DOHH2 (cell line): ENCODE measurements around the gene UBE2S.
A peak's percentile ranks its signal among the peaks of the same experiment; 100 is the strongest.

Source experiments
- H3F3A ChIP-seq: fragments of 200-600 bp; sonication (generic), shearing (Covaris generic); 2 replicates; pipeline ENCODE4 v1.6.0; 2016; ENCODE audit warnings: antibody characterized with exemption, mild to moderate bottlenecking; ENCODE audit not compliant: control insufficient read depth, insufficient read depth
- H3K27ac ChIP-seq: fragments of 200-600 bp; sonication (generic); 2 replicates; pipeline ENCODE4 v1.5.1; 2014; ENCODE audit warnings: low read depth, mild to moderate bottlenecking, low read length, moderate library complexity
- H3K27me3 ChIP-seq: fragments of 200-600 bp; sonication (generic); 2 replicates; pipeline ENCODE4 v1.6.1; 2014; ENCODE audit warnings: mild to moderate bottlenecking, low read length, mixed read lengths; ENCODE audit not compliant: control insufficient read depth
- H3K36me3 ChIP-seq: fragments of 200-600 bp; sonication (generic); 2 replicates; pipeline ENCODE4 v1.6.1; 2014; ENCODE audit warnings: mild to moderate bottlenecking, low read length, moderate library complexity, mixed read lengths; ENCODE audit not compliant: control insufficient read depth
- H3K4me1 ChIP-seq: fragments of 200-600 bp; sonication (generic); 2 replicates; pipeline ENCODE4 v1.6.1; 2014; ENCODE audit warnings: mild to moderate bottlenecking, low read length, mixed read lengths; ENCODE audit not compliant: control insufficient read depth
- H3K4me2 ChIP-seq: fragments of 200-600 bp; sonication (generic); 2 replicates; pipeline ENCODE4 v1.6.0; 2014; ENCODE audit warnings: mild to moderate bottlenecking, low read length, moderate library complexity
- H3K4me3 ChIP-seq: fragments of 200-600 bp; sonication (generic); 2 replicates; pipeline ENCODE4 v1.5.1; 2014; ENCODE audit warnings: mild to moderate bottlenecking, low read length, mixed read lengths
- H3K79me2 ChIP-seq: fragments of 200-600 bp; sonication (generic); 2 replicates; pipeline ENCODE4 v1.6.1; 2014; ENCODE audit warnings: mild to moderate bottlenecking, low read length, mixed read lengths; ENCODE audit not compliant: control insufficient read depth
- H3K9me2 ChIP-seq: fragments of 200-600 bp; sonication (generic); replicated peaks from 2 replicates; pipeline ENCODE4 v1.6.1; 2014; ENCODE audit warnings: mild to moderate bottlenecking, low read length, mixed read lengths; ENCODE audit not compliant: control insufficient read depth
- H3K9me3 ChIP-seq: fragments of 200-600 bp; sonication (generic); 2 replicates; pipeline ENCODE4 v1.6.1; 2014; ENCODE audit warnings: antibody characterized with exemption, low read length, mixed read lengths; ENCODE audit not compliant: control insufficient read depth, insufficient read depth
- H4K20me1 ChIP-seq: fragments of 200-600 bp; sonication (generic); 2 replicates; pipeline ENCODE4 v1.6.0; 2014; ENCODE audit warnings: low read depth, mild to moderate bottlenecking, antibody characterized with exemption, low read length, moderate library complexity; ENCODE audit not compliant: control insufficient read depth, insufficient read depth
- EZH2phosphoT487 ChIP-seq: fragments of 200-600 bp; sonication (generic); IDR thresholded peaks from 2 replicates; pipeline ENCODE4 v1.6.1; 2017; ENCODE audit warnings: borderline replicate concordance, mild to moderate bottlenecking, antibody characterized with exemption, low read length, moderate library complexity, mixed read lengths
- TF ChIP-seq, protein P1 (sequence below): fragments of 200-600 bp; sonication (generic); IDR thresholded peaks from one replicate; pipeline ENCODE4 v1.5.1; 2014; ENCODE audit warnings: antibody characterized with exemption, mild to moderate bottlenecking, low read depth, low read length; ENCODE audit not compliant: poor library complexity, severe bottlenecking

The UBE2S gene

DNA sequence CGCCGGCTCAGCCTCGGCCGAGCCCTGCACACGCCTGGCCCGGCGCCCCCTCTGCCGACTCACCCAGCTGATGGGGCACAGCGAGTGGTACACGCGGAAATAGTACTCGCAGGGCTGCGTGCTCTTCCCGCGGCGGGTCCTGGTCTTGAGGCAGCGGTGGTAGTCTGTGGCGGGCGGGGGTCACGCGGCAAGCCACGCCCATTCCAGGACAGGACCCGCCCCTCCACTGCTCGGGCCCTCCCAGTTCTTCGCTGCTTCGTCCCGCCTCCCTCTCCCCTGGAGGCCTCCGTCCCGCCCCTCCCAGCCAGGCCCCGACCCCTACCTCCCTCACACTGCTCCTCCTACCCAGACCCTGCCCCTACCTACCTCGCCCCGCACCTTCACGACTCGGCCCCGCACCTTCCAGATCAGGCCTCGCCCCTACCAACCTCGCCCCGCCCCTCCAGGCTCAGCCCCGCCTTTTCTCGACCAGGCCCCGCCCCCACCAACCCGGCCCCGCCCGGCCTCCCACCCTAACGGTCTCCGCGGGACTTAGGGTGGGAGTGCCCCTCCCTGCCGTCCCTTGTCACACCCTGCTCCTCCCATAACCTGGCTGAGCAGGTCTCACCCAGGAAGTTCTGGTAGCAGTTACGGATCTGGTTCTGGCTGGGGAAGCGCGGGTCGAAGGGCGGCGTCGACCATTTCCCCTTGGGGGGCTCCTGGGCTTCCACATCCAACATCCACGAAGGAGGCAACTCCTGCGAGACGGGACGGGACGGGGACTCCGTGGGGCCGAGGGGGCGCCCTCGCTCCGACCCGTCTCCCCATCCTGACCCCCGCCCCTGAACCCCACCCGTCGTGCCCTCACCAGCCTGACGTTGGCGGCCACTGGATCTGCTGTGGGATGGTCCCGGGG is 53.5 kb downstream of the UBE2S start:
- no peaks in the 10 kb centered on the region for H3K36me3 ChIP-seq
- H4K20me1 ChIP-seq = no peaks in the 10 kb centered on the region
- peaks cover 43% of the 10 kb centered on the region for H3K27me3 ChIP-seq
- H3K4me1 ChIP-seq = peaks cover 11% of the 10 kb centered on the region
- peak overlapping the region; percentile 56 for H3K4me3 ChIP-seq
- H3K9me2 ChIP-seq = no peaks in the 10 kb centered on the region
- no peaks in the 10 kb centered on the region for H3K9me3 ChIP-seq
- no peaks in the 10 kb centered on the region for H3K79me2 ChIP-seq
- TF ChIP-seq EZH2phosphoT487 = no peak
- TF ChIP-seq, protein P1, sequence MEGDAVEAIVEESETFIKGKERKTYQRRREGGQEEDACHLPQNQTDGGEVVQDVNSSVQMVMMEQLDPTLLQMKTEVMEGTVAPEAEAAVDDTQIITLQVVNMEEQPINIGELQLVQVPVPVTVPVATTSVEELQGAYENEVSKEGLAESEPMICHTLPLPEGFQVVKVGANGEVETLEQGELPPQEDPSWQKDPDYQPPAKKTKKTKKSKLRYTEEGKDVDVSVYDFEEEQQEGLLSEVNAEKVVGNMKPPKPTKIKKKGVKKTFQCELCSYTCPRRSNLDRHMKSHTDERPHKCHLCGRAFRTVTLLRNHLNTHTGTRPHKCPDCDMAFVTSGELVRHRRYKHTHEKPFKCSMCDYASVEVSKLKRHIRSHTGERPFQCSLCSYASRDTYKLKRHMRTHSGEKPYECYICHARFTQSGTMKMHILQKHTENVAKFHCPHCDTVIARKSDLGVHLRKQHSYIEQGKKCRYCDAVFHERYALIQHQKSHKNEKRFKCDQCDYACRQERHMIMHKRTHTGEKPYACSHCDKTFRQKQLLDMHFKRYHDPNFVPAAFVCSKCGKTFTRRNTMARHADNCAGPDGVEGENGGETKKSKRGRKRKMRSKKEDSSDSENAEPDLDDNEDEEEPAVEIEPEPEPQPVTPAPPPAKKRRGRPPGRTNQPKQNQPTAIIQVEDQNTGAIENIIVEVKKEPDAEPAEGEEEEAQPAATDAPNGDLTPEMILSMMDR = no peak
- no peaks in the 10 kb centered on the region for H3F3A ChIP-seq
- H3K4me2 ChIP-seq = peak overlapping the region; percentile 56
- H3K27ac ChIP-seq = no peak overlapping the region

DNA sequence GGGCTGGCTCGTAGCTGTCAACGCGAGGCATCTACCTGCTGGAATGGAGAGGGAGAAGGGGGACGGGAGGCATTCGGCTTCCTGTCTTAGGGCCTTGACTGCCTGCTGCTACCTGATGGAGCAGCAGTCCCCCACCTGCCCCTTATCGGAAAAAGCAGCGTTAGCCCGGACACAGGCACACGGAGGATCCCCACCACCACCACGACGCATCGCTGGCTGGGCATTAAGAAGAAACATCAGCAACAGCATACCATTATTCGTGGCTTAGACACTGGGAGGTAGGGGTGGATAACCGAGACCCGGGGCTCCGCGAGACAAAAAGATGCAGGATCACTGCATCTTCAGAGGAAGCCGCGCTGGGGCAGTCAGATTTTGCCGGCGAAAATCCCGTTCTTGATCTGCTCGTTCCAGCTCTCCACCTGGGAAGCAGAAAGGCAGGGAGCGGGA is 54.2 kb downstream of the UBE2S start:
- Histone ChIP-seq H3K4me1 (peaks cover 11% of the 10 kb centered on the region), H3K79me2 (no peaks in the 10 kb centered on the region), H3K36me3 (no peaks in the 10 kb centered on the region), H3K9me2 (no peaks in the 10 kb centered on the region), H3K9me3 (no peaks in the 10 kb centered on the region), H3K27ac (no peak overlapping the region), H3F3A (no peaks in the 10 kb centered on the region), H4K20me1 (no peaks in the 10 kb centered on the region), H3K27me3 (peaks cover 43% of the 10 kb centered on the region), H3K4me3 (peak overlapping the region; percentile 56), H3K4me2 (peak overlapping the region; percentile 56)
- TF ChIP-seq, protein P1 = no peak
- TF ChIP-seq EZH2phosphoT487 = no peak

DNA sequence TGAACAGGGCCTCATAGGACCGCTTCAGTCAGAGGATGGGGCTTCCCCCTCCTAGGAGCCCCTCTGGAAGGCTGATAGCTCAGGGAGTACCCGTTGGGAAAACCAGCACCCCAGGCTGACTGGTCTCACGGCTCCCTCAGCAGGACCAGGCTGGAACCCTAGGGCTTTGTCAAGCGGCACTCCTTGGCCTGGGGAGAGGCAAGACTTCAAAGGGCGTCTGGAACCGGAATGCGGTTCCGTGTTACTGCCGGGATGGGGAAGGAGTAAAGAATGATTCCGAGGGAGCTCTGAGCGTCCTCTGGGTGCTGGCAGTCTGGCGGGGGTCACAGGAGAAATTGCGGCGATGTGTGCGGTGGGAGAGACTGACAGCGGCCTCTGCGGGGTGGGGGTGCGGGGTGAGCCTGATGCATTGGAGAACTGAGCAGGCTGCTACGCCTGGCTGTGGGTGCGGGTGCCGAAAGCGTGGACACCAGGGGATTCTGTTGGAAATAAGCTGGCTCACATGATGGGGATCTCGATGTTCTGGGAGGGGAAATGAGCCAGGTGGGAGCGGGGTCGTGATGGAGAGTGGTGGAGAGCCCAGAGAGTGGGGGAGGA is 54.9 kb downstream of the UBE2S start:
- no peaks in the 10 kb centered on the region for H4K20me1 ChIP-seq
- peaks cover 43% of the 10 kb centered on the region for H3K27me3 ChIP-seq
- no peak overlapping the region for H3K27ac ChIP-seq
- H3K9me3 ChIP-seq = no peaks in the 10 kb centered on the region
- no peaks in the 10 kb centered on the region for H3K9me2 ChIP-seq
- H3K36me3 ChIP-seq = no peaks in the 10 kb centered on the region
- H3K79me2 ChIP-seq = no peaks in the 10 kb centered on the region
- no peak for TF ChIP-seq EZH2phosphoT487
- TF ChIP-seq, protein P1 = no peak
- no peak overlapping the region for H3K4me2 ChIP-seq
- no peak overlapping the region for H3K4me3 ChIP-seq
- H3F3A ChIP-seq = no peaks in the 10 kb centered on the region
- H3K4me1 ChIP-seq = peaks cover 11% of the 10 kb centered on the region
